GM19239 (cell line): ENCODE measurements around the gene VSTM2A.

Source experiments
- DNase-seq: peaks from one replicate; pipeline ENCODE4 v3.0.0; 2011; ENCODE audit warnings: low spot score; ENCODE audit not compliant: insufficient read length
- FAIRE-seq: peaks from 2 replicates; lab custom pipeline; 2011; peaks lifted over from hg19 to GRCh38; lab: Jason Lieb, UNC

The VSTM2A gene

GRCh38 chr7:54596747-54597146, 54.6 kb downstream of the VSTM2A start:
- DNase-seq (no peak), FAIRE-seq (no peak)

DNA sequence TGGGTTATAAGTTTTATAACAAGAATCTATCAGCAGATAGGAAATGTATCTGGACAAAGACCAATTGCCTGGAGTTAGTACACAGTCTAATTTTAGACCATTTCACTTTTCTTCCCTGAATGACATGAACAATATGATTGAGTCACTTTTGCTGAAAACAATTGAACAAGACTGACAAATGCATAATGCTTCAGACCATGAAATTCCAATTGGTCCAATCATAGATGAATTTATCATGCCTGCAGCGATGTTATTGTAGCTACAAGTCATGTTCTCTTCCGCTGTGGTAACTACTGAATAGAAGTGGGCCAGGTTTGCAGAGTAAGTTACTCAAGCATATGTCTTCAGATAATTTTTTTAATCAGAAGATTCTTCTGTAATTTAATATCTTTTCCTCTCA, 73.4 kb downstream of the VSTM2A start:
- DNase-seq = no peak
- no peak for FAIRE-seq
